NCI-H2196 (cell line): ENCODE data around the gene MRPL12.
A peak's percentile ranks its signal among the peaks of the same experiment; 100 is the strongest.

ENCODE experiments used
- DNase-seq: peaks from one replicate; lab custom pipeline; 2025; ENCODE audit not compliant: unreplicated experiment; lab: John Stamatoyannopoulos, UW

Gene MRPL12

GRCh38 chr17:81700353-81701287 is 2.5 kb upstream of the MRPL12 start:
- no peak for DNase-seq

DNA sequence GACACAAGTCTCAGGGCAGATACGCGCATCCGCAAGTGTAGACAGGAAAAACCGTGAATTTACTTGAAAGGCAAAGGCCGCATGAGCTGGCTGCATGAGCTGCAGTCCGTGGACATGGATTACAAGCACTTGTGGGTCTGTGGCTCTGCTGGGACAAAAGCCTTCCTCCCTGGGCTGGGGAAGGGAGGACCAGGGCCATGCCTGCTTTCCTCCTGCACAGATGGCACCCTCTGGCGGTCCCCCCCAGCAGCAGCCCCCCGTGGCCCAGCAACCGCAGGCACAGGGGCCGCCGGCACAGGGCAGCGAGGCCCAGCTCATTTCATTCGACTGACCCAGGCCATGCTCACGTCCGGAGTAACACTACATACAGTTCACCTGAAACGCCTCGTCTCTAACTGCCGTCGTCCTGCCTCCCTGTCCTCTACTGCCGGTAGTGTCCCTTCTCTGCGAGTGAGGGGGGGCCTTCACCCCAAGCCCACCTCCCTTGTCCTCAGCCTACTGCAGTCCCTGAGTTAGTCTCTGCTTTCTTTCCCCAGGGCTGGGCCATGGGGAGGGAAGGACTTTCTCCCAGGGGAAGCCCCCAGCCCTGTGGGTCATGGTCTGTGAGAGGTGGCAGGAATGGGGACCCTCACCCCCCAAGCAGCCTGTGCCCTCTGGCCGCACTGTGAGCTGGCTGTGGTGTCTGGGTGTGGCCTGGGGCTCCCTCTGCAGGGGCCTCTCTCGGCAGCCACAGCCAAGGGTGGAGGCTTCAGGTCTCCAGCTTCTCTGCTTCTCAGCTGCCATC is 1.7 kb upstream of the MRPL12 start:
- no peak for DNase-seq

DNA sequence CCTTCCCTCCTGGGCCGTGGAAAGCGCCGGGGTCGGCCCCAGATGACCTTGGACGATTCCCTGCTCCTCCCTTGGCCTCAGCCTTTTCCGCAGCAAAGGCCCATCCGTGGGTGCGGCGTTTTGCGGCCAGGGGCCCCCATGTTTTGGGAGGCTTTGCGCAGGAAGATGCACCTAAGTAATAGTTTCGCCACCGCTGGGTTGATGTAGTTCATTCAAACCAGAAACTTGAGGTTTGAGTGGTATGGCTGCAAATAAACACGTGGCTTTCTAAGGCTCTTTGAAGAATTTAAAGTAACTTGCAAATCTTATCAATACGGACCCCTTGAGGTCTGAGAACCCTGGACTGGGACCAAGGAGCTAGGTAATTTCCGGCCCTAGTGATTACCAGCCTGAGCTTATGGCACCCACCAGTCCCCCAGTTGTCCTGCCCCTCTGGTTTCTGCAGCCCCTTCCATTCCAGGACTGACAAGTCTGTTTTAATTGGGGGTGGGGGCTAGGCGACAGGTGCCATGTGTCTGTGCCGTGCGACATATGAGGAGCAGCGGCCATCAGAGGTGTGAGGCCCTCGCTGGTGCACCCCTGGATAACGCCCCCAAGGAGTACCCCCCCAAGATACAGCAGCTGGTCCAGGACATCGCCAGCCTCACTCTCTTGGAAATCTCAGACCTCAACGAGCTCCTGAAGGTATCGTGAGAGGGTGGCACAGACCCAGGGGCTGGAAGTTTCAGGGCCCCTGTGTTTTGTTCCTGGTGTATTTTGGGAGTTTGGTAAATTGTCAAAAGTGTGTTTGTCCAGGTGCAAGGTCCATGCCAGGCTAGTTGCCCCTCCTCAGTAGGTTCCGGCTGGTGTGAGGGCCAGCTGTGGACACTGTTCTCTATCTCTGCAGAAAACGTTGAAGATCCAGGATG is 834 bp downstream of the MRPL12 start:
- no peak for DNase-seq

DNA sequence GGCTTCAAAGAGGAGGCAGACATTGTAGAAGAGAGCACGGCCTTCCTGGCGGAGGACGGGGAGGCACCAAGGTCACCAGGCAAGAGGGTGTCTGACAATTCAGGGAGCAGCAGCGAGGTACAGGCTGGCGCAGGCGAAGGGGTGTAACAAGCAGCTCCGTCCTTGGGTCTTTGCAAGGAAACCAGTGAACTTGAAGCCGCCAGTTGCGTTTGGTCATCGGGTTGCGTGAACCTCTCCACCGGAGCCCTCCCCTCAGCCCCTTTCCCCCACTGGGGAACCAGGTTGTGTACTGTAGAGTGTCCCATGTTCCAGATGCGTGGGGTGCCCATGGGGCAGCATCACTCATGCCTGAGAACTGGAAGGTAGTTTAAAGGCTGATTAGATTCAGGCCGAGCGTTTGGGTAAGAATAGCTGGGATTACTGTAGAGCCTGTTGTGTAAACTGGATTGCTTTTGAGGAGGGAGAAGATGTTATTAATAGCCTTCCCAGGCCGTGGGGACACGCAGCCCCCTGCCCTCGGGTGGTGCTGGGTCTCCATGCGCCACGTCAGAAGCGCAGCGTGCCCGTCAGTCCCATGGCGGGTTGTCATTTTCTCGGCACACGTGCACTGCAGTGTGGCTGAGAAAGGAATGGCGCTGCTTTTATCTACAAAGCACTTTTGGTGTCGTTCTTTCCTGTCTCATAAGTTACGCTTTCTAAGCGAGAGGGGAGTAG is 2.5 kb downstream of the MRPL12 start:
- no peak for DNase-seq

GRCh38 chr17:81706232-81706611 is 3.1 kb downstream of the MRPL12 start:
- no peak for DNase-seq

DNA sequence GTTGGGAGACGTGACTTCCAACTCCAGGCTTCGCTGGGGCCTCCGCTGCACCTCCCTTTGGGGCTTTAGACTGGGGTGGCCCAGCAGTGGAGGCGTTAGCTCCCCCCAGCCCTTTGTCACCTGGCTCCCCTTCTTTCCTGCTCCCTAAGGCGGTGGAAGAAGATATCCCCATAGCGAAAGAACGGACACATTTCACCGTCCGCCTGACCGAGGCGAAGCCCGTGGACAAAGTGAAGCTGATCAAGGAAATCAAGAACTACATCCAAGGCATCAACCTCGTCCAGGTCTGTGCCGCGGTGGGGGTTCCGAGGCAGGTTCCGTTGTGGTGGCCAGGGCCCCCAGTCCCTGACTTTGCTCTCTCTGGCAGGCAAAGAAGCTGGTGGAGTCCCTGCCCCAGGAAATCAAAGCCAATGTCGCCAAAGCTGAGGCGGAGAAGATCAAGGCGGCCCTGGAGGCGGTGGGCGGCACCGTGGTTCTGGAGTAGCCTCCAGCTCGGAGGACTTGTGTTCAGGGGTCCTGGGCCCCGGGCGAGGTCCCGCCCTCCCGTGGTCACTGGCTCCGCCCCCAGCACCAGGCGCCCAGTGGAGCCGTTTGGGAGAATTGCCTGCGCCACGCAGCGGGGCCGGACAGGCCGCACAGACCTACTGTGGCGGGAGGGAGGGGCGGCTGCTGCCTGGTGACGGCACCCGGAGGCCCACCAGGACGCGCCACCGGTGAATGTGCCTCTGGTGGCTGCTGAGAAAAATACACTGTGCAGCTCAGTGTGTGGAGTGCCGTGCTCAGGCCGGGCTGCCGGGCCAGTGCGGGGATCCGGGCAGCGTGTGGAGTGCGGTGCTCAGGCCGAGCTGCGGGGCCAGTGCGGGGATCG is 3.8 kb downstream of the MRPL12 start:
- DNase-seq = no peak

GRCh38 chr17:81707725-81708646 is 4.8 kb downstream of the MRPL12 start:
- no peak for DNase-seq

DNA sequence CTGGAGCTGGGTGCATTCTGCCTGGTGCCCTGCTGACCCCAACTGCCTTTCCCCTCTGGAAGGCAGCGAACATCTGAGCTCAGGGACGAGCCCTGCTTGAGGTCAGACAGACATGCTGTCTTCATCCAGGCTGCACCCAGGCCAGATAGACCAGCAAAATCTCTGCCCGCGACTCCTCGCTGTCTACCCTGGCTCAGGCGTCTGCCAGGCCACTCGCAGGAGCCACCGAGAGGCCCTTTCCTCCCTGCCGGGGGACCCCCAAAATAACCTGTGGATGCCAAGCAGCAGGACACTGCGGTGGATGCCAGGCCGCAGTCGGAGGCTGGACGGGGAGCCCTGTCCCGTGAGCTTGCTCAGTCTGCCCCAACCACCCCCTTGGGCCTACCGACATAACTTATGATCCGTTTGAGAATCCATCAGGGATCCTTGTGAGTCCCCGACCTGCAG is 5.6 kb downstream of the MRPL12 start:
- DNase-seq = no peak

DNA sequence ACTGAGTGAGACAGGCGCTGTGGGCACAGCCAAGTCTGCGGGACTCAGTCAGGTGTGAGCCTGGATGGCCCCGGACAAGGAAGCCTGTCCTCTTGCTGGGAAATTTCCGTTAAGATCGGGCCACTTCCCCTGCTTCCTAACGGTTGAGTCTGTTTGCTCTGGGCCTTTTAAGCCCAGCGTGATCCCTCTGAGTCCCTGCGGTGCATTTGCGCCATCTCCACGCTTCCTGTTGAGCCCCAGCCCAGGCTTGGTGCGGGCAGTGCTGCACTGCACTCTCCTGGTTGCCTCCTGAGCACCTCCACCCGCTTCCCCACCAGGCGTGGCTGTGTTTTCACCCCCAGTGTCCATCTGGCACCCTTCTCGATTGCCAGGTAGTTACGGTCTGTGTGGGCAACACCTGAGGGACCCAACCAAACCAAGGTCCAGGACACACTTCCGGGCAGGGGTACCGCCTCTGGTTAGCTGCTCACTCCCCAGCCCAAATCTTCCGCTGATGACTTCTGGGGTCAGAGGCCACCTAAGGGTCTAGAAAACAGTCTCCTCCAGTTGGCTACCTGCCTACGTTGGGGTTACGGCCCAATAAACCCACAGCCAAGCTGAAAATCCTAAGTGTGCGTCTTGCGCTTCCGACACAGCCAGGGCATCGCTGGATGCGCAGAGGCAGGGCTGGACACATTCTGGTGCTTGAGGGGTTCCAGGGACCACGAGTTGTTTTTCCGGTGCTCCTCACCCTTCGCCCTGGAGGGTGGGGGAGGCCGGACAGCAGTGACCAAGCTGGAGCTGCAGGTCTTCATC is 7.5 kb downstream of the MRPL12 start:
- no peak for DNase-seq

GRCh38 chr17:81711814-81712467 is 8.8 kb downstream of the MRPL12 start, which contains the start of gene SLC25A10:
TSS of gene SLC25A10 (plus strand) at chr17:81712284. CDS start at chr17:81712427, 143 bp downstream.
- peak; percentile 97 for DNase-seq

DNA sequence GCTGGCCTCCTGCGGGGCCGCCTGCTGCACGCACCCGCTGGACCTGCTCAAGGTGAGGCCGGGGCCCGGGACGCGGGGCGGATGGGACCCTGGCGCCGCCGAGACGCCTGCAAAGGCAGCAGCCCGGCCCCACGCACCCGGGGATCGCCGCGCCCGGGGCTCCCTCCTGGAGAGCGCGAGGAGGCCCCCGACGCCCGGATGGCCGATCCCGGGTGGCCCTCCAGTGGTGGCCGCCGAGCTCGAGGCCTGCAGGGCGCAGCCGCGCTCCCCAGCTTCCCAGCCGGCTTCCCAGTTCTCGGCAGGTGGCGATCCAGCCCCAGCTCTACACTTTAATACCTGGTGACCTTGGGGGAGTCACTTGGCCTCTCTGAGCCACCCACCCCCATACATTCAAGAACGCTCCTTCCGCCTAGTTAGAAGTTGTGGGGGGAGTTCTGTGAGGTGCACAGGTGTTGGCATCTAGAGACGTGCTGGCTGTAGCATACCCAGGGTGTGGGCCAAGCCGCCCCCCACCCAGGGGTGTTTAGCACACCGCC is 9.4 kb downstream of the MRPL12 start:
- DNase-seq = peak; percentile 39

DNA sequence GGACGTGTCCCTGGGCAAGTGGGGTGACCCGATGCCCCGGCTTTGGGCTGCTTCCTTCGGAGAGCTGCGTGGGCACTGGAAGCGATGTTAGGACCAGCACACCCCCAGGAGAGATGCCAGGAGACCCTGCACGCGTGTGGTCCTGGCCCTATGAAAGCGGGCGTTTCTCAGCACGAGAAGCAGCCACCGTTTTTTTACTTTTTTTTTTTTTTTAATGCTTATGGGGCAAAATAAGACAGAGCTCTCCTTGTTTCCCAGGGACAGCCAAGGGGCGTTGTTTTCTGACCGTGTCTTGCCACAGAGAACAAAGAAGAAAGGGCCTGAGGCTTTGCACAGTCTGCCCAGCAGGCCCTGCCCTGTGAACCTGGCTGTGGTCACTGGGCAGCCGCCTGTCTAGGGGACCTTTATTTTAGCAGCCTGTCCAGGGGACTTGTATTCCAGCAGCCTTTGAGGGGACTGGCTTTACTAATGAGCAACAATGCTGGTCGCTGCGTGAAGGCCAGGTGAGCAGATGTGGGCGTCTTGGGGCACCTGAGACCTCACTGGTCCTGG is 9.9 kb downstream of the MRPL12 start:
- no peak for DNase-seq

DNA sequence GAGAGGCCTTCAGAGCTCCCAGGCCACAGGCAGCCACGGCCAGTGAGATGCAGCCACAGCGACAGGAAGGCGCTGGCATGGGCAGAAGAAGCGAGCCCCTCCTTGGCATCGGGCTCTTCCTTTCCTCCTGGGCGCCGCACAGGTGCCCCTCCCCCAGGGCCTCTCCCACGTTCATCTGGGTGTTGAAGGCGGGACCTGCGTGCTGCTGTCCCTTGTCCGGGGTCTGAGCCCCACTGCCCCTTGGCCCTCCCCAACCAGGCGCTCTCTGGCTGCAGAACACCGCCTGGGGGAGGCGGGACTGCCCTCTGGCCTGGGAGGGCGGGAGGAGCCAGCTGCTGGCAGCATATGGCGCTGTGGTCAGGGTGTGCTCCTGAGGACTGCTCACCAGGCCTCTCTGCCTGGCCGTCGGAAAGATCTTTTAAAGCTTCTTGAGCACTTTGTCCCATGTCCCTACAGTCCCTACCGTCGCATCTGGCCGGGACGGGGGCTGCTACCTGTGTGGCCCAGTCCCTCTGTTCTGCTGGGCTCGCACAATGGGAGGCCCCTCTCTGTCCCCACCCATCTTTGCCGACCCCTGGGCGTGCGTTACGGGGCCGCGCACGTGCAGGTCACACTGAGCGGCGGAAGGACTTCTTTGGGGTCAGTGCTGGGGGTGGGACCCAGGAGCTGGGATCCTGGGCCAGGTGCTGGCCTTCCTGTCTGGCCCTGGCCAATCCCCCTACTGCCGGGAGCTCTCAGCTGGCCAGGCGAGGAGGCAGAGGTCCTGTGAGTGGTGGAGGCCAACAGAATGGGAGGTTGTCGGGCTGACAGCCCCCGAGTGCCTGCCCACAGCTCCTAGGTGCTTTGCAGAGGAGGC is 10.6 kb downstream of the MRPL12 start:
- peak; percentile 84 for DNase-seq

DNA sequence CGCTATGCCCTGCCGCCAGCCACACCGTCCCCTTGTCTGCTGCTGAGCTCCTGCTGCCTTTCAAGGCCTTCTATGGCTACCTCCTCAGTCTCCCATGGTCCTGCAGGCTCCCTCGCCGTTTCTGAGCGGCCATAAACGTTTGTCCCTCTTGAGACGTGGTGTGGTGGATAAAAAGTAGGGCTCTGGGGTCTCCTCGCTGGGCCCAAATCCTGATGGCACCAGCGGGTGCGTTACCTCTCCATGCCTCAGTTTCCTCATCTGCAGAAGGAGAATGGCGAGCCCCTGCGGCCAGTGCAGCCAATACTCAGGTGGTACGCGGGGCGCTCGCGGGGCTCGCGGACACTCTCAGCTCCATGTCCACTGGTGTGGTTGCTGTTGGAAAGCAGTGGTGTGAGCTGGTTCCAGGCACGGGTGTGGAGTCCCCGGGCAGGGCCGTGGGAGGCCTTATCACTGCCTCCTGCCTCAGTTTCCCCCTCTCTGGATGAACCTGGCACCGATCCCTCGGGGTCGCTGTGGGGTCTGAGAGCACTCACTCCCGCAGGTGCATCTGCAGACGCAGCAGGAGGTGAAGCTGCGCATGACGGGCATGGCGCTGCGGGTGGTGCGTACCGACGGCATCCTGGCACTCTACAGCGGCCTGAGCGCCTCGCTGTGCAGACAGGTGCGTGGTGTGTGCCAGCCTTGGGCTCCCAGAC is 11.4 kb downstream of the MRPL12 start:
- DNase-seq = no peak
